Activated B cell treated with CpG ODN at 0.5 μM for 24 hours (primary cell): ENCODE data around the gene AGXT. TPM values are rescaled to one million over a fixed set of nuclear protein-coding genes. Genes with fewer than 3 reads are reported as not detected.

ENCODE experiments used
- ATAC-seq: fragments of 200-7000 bp; cut with Tn5 transposase; one replicate; pipeline ENCODE4 v1.10.0; 2021; ENCODE audit warnings: low read depth, mild to moderate bottlenecking, moderate library complexity
- CTCF ChIA-PET: fragments of 350-600 bp; sonication (Branson Sonifier 250); formaldehyde crosslinking; loops from one replicate; lab custom pipeline; 2021; ENCODE audit warnings: antibody characterized with exemption; lab: Charles Lee
- POLR2A ChIA-PET: fragments of 350-600 bp; sonication (Branson Sonifier 250); formaldehyde crosslinking; loops from one replicate; lab custom pipeline; 2021; ENCODE audit warnings: antibody characterized with exemption; lab: Charles Lee
- DNase-seq: peaks from one replicate; pipeline ENCODE4 v3.0.0; 2022
- H3K27ac Mint-ChIP-seq: one replicate; pipeline ENCODE4 v1.8.0; 2020; ENCODE audit warnings: mixed read lengths
- H3K27me3 Mint-ChIP-seq: one replicate; pipeline ENCODE4 v1.8.0; 2021; ENCODE audit warnings: mixed read lengths
- H3K36me3 Mint-ChIP-seq: one replicate; pipeline ENCODE4 v1.8.0; 2021; ENCODE audit warnings: low read depth, mixed read lengths
- H3K4me1 Mint-ChIP-seq: one replicate; pipeline ENCODE4 v1.8.0; 2021; ENCODE audit warnings: mixed read lengths
- H3K4me3 Mint-ChIP-seq: one replicate; pipeline ENCODE4 v1.8.0; 2020; ENCODE audit warnings: mild to moderate bottlenecking, mixed read lengths
- H3K9me3 Mint-ChIP-seq: one replicate; pipeline ENCODE4 v1.8.0; 2020; ENCODE audit warnings: mixed read lengths
- intact Hi-C: fragments of 100-400 bp; cut with micrococcal nuclease; formaldehyde crosslinking; loops from one replicate; pipeline ENCODE4 v1.15.1; 2024
- total RNA-seq: library from RNA; stranded (reverse); gene quantifications from 2 replicates; pipeline ENCODE4 v1.2.3, GENCODE V29; 2022
- TF ChIP-seq, protein P1 (sequence below): fragments of 200-600 bp; IDR thresholded peaks from one replicate; pipeline ENCODE4 v1.8.0; 2022; ENCODE audit warnings: antibody characterized with exemption, mild to moderate bottlenecking

The AGXT gene
- total RNA-seq, 1 donor from 2014 or later = not detected

DNA sequence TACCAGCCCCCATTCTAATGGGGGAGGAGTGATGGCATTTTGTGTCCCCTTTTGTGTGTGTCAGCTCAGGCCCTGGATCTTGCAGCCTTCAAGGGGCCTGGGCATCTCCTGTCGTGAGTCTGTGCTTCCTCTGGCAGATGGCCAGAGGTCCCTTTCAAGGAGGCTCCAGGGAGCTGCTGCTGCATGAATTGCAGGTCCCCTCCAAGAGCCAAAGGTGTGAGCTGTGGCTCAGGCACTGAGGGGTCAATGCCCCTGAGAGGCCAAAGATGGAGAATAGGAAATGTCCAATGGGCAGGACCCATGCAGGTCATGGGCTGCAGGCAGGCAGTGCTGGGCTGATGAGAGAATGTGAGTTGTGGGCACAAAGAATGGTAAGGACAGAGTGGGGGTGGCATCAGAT is 16.9 kb downstream of the AGXT start:
- no peaks in the 10 kb centered on the region for H3K36me3 Mint-ChIP-seq
- ChIA-PET CTCF (no interaction called here), POLR2A (no interaction called here)
- no peak overlapping the region for H3K4me3 Mint-ChIP-seq
- H3K27me3 Mint-ChIP-seq = peaks cover 2% of the 10 kb centered on the region
- H3K9me3 Mint-ChIP-seq = no peaks in the 10 kb centered on the region
- TF ChIP-seq, protein P1, sequence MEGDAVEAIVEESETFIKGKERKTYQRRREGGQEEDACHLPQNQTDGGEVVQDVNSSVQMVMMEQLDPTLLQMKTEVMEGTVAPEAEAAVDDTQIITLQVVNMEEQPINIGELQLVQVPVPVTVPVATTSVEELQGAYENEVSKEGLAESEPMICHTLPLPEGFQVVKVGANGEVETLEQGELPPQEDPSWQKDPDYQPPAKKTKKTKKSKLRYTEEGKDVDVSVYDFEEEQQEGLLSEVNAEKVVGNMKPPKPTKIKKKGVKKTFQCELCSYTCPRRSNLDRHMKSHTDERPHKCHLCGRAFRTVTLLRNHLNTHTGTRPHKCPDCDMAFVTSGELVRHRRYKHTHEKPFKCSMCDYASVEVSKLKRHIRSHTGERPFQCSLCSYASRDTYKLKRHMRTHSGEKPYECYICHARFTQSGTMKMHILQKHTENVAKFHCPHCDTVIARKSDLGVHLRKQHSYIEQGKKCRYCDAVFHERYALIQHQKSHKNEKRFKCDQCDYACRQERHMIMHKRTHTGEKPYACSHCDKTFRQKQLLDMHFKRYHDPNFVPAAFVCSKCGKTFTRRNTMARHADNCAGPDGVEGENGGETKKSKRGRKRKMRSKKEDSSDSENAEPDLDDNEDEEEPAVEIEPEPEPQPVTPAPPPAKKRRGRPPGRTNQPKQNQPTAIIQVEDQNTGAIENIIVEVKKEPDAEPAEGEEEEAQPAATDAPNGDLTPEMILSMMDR = no peak
- ATAC-seq (no peak), DNase-seq (no peak)
- intact Hi-C loops = no loop called here
- no peak overlapping the region for H3K27ac Mint-ChIP-seq
- no peaks in the 10 kb centered on the region for H3K4me1 Mint-ChIP-seq

DNA sequence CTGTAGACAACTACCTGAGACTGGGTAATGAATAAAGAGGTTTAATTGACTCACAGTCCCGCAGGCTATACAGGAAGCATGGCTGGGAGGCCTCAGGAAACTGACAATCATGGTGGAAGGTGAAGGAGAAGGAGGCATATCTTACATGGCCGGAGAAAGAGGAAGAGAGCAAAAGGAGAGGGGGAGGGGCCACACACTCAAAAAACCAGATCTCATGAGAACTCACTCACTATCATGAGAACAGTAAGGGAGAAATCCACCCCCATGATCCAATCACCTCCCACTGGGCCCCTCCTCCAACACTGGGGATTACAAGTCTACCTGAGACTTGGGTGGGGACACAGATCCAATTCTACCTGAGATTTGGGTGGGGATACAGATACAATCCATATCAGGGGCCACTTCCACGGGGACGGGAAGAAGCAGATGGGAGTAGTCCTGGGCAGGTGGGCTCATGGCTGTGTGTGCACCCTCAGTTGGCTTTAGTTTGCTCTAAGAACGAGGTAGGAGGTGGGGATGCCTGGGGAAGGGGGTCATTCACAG is 17.5 kb downstream of the AGXT start:
- peaks cover 2% of the 10 kb centered on the region for H3K27me3 Mint-ChIP-seq
- ATAC-seq (no peak), DNase-seq (no peak)
- no peak overlapping the region for H3K27ac Mint-ChIP-seq
- intact Hi-C loops = no loop called here
- H3K4me3 Mint-ChIP-seq = no peak overlapping the region
- no peaks in the 10 kb centered on the region for H3K9me3 Mint-ChIP-seq
- H3K36me3 Mint-ChIP-seq = no peaks in the 10 kb centered on the region
- TF ChIP-seq, protein P1 = no peak
- ChIA-PET CTCF (no interaction called here), POLR2A (no interaction called here)
- H3K4me1 Mint-ChIP-seq = no peaks in the 10 kb centered on the region

DNA sequence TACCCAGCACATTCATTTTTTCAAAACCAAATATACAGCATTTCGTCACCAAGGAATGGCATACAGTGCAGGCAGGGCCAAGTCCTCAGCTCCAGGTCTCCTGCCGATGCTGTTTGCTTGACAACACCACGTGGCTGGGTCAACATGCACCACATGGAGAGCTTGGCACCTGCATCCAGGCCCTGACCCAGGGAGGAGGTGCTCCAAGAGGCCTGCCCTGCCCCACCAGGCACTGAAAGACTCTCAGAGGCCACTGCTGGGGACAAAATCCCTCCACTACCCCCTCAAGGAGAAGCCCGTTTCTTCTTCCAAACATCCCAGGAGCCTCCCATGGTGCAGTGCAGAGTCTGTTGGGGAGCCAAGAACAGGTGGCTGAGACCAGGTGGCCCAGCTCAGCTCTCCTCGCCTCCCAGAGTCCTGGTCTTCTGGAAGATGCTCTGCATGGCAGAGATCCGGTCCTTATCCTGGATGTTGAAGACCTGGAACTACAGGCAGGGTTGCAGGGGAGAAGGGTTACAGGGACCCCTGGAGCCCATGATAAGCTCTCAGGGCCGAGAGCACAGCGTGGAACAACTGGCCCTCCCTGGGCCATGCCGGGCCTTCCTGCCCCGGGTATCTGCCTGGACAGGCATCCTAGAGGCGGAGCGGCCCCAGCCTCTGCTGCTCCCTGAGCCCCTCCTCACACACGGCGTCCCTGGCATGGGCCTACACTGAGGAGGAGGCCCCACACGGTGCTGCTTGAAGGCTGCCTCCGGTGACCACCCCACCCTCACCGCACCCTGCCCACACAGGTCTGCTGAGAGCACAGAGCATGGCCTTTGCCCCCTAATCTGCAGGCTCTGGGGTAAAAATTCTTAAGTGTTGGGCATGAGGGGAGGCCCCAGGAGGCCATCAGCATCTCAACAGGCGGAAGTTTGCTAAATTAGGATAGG is 18.3 kb downstream of the AGXT start:
- no peak for DNase-seq
- no peak for ATAC-seq

DNA sequence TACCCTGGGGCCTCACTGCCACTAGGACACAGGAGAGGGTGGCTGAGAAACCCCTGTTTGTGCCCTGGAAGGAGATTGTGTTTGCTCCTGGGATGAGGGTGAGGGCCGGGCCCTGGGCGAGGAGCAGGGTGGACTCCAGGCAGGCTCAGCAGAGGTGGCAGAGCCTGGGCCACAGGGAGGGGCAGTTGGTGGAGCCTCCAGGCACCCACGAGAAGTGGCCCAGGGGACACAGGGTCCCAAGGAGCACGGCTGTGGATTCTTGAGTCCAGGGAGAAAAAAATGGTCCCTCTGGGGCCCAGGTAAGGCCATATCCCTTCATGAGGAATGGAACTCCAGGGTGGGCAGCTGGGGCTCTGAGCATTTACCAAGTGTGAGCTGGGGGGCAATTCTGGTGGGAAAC is 19.0 kb downstream of the AGXT start:
- TF ChIP-seq, protein P1 = no peak
- POLR2A ChIA-PET = no interaction called here
- H3K36me3 Mint-ChIP-seq = no peaks in the 10 kb centered on the region
- ATAC-seq (no peak), DNase-seq (no peak)
- intact Hi-C loops = no loop called here
- no peak overlapping the region for H3K27ac Mint-ChIP-seq
- CTCF ChIA-PET = no interaction called here
- H3K4me1 Mint-ChIP-seq = no peaks in the 10 kb centered on the region
- peaks cover 2% of the 10 kb centered on the region for H3K27me3 Mint-ChIP-seq
- H3K4me3 Mint-ChIP-seq = no peak overlapping the region
- no peaks in the 10 kb centered on the region for H3K9me3 Mint-ChIP-seq

More for the DNA sequence above, 18.3 kb downstream of the AGXT start:
- no peak overlapping the region for H3K4me3 Mint-ChIP-seq
- ChIA-PET POLR2A (no interaction called here), CTCF (no interaction called here)
- H3K27ac Mint-ChIP-seq = no peak overlapping the region
- no peaks in the 10 kb centered on the region for H3K4me1 Mint-ChIP-seq
- no peaks in the 10 kb centered on the region for H3K36me3 Mint-ChIP-seq
- H3K27me3 Mint-ChIP-seq = peaks cover 2% of the 10 kb centered on the region
- TF ChIP-seq, protein P1 = no peak
- no peaks in the 10 kb centered on the region for H3K9me3 Mint-ChIP-seq
- intact Hi-C loops = no loop called here

DNA sequence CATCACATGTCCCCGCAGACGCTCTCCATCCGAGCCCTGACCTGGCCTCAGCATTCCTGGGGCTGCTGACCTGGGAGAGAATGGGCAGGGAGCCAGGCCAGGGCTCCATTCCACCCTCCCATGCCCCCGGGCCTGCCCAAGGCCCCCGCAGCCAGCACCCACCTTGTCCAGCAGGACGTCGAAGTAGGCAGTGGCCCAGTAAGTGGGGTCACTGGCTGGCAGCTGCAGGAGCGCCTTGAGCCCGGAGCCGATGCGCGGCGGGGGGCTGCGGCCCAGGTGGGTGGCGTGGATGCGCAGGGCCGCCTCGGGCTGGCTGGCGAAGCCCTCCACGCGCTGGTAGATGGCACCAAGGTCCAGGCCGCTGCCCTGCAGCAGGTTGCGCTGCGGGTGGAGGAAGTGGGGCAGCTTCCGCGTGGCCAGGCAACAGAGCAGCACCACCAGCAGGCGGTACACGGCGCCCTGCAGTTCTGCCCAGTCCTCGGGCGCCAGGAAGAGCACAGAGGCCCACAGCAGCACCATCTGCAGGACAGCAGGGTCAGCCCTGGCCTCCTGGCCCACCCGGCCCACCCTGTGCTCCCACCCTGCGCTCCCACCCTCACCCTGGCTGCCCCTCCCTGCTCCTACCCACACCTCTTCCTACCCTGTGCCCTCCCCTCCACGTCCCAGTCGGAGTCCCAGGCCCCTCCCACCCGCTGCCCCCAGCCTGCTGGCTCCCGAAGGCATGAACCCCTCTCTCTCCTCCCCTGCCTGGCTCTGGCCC is 19.7 kb downstream of the AGXT start:
- ATAC-seq (no peak), DNase-seq (no peak)
- no peak overlapping the region for H3K4me3 Mint-ChIP-seq
- H3K27me3 Mint-ChIP-seq = peaks cover 1% of the 10 kb centered on the region
- no peaks in the 10 kb centered on the region for H3K36me3 Mint-ChIP-seq
- H3K27ac Mint-ChIP-seq = no peak overlapping the region
- CTCF ChIA-PET = no interaction called here
- TF ChIP-seq, protein P1 = no peak
- POLR2A ChIA-PET = no interaction called here
- H3K9me3 Mint-ChIP-seq = no peaks in the 10 kb centered on the region
- intact Hi-C loops = no loop called here
- H3K4me1 Mint-ChIP-seq = no peaks in the 10 kb centered on the region
